Gastrocnemius medialis (tissue), 4 donors: ENCODE data around the gene TEAD2.

Experiments used
- CTCF ChIP-seq, 5 experiments: fragments of 450-650 bp in 3 of 5; fragments of 200-600 bp in 2 of 5; sonication (generic) in 2 of 5; IDR thresholded peaks in 4 of 5; conservative IDR thresholded peaks in 1 of 5; 1 replicate in 4 of 5; 2 replicates in 1 of 5; pipeline ENCODE4 v1.5.1; 2016 to 2019; ENCODE audit warnings: antibody characterized with exemption in 5 of 5, mild to moderate bottlenecking in 3 of 5, moderate library complexity in 3 of 5
- POLR2A ChIP-seq, 2 donors: fragments of 450-650 bp; IDR thresholded peaks; one replicate each; pipeline ENCODE4 v1.6.1; 2017; ENCODE audit warnings: antibody characterized with exemption in 2 of 2, mild to moderate bottlenecking in 2 of 2, moderate library complexity in 2 of 2

GRCh38 chr19:49407079-49407478 lies 44.9 kb upstream of the TEAD2 start:
- TF ChIP-seq CTCF (IDR thresholded peaks at IDR 0.05 in 4 of 5, conservative IDR thresholded peaks at IDR 0.05 in 1 of 5) (no peak), POLR2A (IDR thresholded peaks at IDR 0.05) (no peak)
